GM19099 (cell line): ENCODE measurements around the gene FRMD4B.

ENCODE experiments used
- POLR2A ChIP-seq: IDR thresholded peaks from 3 replicates; pipeline ENCODE4 v1.6.1; 2011; ENCODE audit warnings: low read depth; ENCODE audit not compliant: insufficient read length; ENCODE audit errors: extremely low read depth

Gene FRMD4B

GRCh38 chr3:69259125-69259524 lies 126.8 kb downstream of the FRMD4B start:
- no peak for TF ChIP-seq POLR2A

- TF ChIP-seq POLR2A, result no peak
Measured at GRCh38 chr3:69255928-69256327, 130.0 kb downstream of the FRMD4B start.

- no peak for TF ChIP-seq POLR2A
Measured at GRCh38 chr3:69254351-69254750, 131.5 kb downstream of the FRMD4B start.

GRCh38 chr3:69252631-69253030 lies 133.3 kb downstream of the FRMD4B start:
- TF ChIP-seq POLR2A, result no peak

- TF ChIP-seq POLR2A, result no peak
Measured at GRCh38 chr3:69252141-69252540, 133.7 kb downstream of the FRMD4B start.

GRCh38 chr3:69251078-69251805 lies 134.6 kb downstream of the FRMD4B start:
- no peak for TF ChIP-seq POLR2A

GRCh38 chr3:69250014-69250413 lies 135.9 kb downstream of the FRMD4B start:
- no peak for TF ChIP-seq POLR2A

- TF ChIP-seq POLR2A, result no peak
Measured at GRCh38 chr3:69249001-69249400, 136.9 kb downstream of the FRMD4B start.

- TF ChIP-seq POLR2A, result no peak
Measured at GRCh38 chr3:69248436-69248835, 137.5 kb downstream of the FRMD4B start.

- TF ChIP-seq POLR2A, result no peak
Measured at GRCh38 chr3:69246612-69247011, 139.3 kb downstream of the FRMD4B start.

GRCh38 chr3:69244039-69244438 lies 141.8 kb downstream of the FRMD4B start:
- no peak for TF ChIP-seq POLR2A

- TF ChIP-seq POLR2A, result no peak
Measured at GRCh38 chr3:69241769-69242168, 144.1 kb downstream of the FRMD4B start.

- no peak for TF ChIP-seq POLR2A
Measured at GRCh38 chr3:69240651-69241568, 145.0 kb downstream of the FRMD4B start.

GRCh38 chr3:69239063-69239462 lies 146.8 kb downstream of the FRMD4B start:
- no peak for TF ChIP-seq POLR2A

GRCh38 chr3:69236812-69237707 lies 148.8 kb downstream of the FRMD4B start:
- TF ChIP-seq POLR2A, result no peak
